ENCODE measurements around the gene ANXA11.

- TF ChIP-seq POLR2A (IDR thresholded peaks at IDR 0.05; ENCODE audit: low read depth, low read length) (no peak), TAF1 (IDR thresholded peaks at IDR 0.05; ENCODE audit: low read depth, low read length) (no peak), POLR2AphosphoS5 (IDR thresholded peaks at IDR 0.05; ENCODE audit: low read depth, low read length) (no peak), PAX5 (IDR thresholded peaks at IDR 0.05; ENCODE audit: insufficient read depth, low read length, severe bottlenecking) (no peak), SPI1 (IDR thresholded peaks at IDR 0.05; ENCODE audit: low read depth, low read length) (no peak)
These were observed 58.4 kb downstream of the ANXA11 start for GRCh38 chr10:80146918-80147317.

Measured in GM12891 (cell line).